ENCODE data around the gene CYB5B. TPM values are rescaled to one million over a fixed set of nuclear protein-coding genes. Genes with fewer than 3 reads are reported as not detected.

The CYB5B gene
- total and polyA plus RNA-seq, 2 experiments from 2014 or later = 27.9 to 149 TPM

DNA sequence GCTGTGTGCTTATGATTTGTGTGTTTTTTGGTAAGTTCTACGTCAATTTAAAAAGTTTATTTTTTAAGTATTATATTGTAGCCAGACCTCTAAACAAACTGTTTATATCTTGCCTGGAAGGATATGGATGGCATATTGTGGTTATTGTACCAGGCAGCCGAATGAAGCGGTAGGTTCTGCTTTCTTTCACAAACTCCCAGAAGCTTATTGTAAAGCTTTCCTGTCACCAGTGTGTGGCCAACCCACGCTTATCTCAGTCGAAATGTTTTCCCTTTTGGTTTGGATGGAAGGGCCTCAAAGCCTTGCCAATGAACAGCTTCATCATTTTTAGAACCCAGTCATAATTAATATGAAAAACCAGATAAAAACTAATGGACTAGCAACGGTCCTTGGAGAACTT, 53.1 kb downstream of the CYB5B start:
- TF ChIP-seq, protein P1, sequence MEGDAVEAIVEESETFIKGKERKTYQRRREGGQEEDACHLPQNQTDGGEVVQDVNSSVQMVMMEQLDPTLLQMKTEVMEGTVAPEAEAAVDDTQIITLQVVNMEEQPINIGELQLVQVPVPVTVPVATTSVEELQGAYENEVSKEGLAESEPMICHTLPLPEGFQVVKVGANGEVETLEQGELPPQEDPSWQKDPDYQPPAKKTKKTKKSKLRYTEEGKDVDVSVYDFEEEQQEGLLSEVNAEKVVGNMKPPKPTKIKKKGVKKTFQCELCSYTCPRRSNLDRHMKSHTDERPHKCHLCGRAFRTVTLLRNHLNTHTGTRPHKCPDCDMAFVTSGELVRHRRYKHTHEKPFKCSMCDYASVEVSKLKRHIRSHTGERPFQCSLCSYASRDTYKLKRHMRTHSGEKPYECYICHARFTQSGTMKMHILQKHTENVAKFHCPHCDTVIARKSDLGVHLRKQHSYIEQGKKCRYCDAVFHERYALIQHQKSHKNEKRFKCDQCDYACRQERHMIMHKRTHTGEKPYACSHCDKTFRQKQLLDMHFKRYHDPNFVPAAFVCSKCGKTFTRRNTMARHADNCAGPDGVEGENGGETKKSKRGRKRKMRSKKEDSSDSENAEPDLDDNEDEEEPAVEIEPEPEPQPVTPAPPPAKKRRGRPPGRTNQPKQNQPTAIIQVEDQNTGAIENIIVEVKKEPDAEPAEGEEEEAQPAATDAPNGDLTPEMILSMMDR (IDR thresholded peaks at IDR 0.05; ENCODE audit: low read depth, low read length) = no peak
- H3K4me1 ChIP-seq (ENCODE audit: low read depth) = no peaks in the 10 kb centered on the region
- no peaks in the 10 kb centered on the region for H3K36me3 ChIP-seq
- no peak overlapping the region for H3K27ac ChIP-seq
- no peaks in the 10 kb centered on the region for H3K27me3 ChIP-seq
- no peak overlapping the region for H3K4me3 ChIP-seq
- H3K9me3 ChIP-seq (ENCODE audit: low read depth) = no peaks in the 10 kb centered on the region
- DNase-seq (ENCODE audit: low read depth in 1 of 2, low spot score in 1 of 2) = peak in 1 of 2 donors; percentile 53

DNA sequence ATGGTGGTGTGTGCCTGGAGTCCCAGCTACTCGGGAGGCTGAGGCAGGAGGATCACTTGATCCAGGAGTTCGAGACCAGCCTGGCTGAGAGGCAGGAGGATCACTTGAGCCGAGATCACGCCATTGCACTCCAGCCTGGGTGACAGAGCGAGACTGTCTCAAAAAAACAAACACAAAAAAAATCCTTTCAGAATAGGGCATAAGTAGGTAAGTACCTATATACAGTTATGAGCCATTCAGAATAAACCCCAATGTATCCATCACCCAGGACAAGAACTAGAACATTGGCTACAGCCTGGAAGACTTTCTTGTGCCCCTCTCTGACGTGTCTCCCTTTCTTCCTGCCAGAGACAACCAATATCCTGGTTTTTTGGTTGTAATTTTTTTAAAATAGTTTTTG, 54.3 kb downstream of the CYB5B start:
- H3K4me3 ChIP-seq = no peak overlapping the region
- no peak for DNase-seq (ENCODE audit: low read depth in 1 of 2, low spot score in 1 of 2)
- H3K9me3 ChIP-seq (ENCODE audit: low read depth) = no peaks in the 10 kb centered on the region
- H3K4me1 ChIP-seq (ENCODE audit: low read depth) = no peaks in the 10 kb centered on the region
- no peak overlapping the region for H3K27ac ChIP-seq
- no peaks in the 10 kb centered on the region for H3K36me3 ChIP-seq
- TF ChIP-seq, protein P1 (IDR thresholded peaks at IDR 0.05; ENCODE audit: low read depth, low read length) = no peak
- no peaks in the 10 kb centered on the region for H3K27me3 ChIP-seq

DNA sequence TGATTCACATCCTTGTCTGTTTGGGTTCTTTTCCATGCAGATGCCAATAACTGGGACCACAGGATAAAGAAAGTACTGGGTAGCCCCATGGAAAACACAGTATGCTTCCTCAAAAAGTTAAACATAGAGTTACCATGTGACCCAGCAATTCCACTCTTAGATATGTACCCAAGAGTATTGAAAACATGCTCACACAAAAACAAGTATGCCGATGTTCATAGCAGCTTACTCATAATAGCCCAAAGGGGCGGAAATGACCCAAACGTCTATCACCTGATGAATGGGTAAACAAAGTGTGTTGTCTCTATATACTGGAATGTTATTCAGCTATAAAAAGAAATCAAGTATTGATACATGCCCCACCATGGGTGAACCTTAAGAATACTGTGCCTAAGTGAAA, 55.4 kb downstream of the CYB5B start:
- no peak overlapping the region for H3K27ac ChIP-seq
- H3K36me3 ChIP-seq = no peaks in the 10 kb centered on the region
- no peak for DNase-seq (ENCODE audit: low read depth in 1 of 2, low spot score in 1 of 2)
- H3K9me3 ChIP-seq (ENCODE audit: low read depth) = no peaks in the 10 kb centered on the region
- TF ChIP-seq, protein P1 (IDR thresholded peaks at IDR 0.05; ENCODE audit: low read depth, low read length) = no peak
- no peaks in the 10 kb centered on the region for H3K4me1 ChIP-seq (ENCODE audit: low read depth)
- no peaks in the 10 kb centered on the region for H3K27me3 ChIP-seq
- H3K4me3 ChIP-seq = no peak overlapping the region

DNA sequence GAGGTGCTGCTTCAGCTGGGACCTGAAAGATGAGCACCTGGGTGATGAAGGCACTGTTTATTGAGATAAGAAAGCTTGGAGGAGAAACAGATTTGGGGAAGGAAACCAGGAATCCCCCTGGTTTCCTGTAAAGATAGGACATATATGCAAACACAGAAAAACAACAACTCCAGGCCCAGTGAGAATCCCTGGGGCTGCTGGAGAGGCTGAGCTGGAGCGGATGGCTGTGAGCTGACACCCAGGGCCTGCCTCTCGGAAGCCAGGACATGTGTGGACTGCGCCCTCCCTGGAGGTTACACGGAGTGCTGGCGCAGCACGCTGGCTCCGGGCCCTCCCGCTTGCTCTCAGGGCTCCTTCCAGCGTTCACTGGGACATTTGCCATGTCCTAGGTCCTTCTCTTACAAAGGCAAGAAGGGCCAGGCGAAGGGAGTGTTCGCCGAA, 57.5 kb downstream of the CYB5B start:
- no peaks in the 10 kb centered on the region for H3K27me3 ChIP-seq
- DNase-seq (ENCODE audit: low read depth in 1 of 2, low spot score in 1 of 2) = peak in 1 of 2 donors; percentile 88
- no peak overlapping the region for H3K27ac ChIP-seq
- no peaks in the 10 kb centered on the region for H3K9me3 ChIP-seq (ENCODE audit: low read depth)
- no peak overlapping the region for H3K4me3 ChIP-seq
- TF ChIP-seq, protein P1 (IDR thresholded peaks at IDR 0.05; ENCODE audit: low read depth, low read length) = peak; percentile 30
- H3K4me1 ChIP-seq (ENCODE audit: low read depth) = no peaks in the 10 kb centered on the region
- H3K36me3 ChIP-seq = no peaks in the 10 kb centered on the region

DNA sequence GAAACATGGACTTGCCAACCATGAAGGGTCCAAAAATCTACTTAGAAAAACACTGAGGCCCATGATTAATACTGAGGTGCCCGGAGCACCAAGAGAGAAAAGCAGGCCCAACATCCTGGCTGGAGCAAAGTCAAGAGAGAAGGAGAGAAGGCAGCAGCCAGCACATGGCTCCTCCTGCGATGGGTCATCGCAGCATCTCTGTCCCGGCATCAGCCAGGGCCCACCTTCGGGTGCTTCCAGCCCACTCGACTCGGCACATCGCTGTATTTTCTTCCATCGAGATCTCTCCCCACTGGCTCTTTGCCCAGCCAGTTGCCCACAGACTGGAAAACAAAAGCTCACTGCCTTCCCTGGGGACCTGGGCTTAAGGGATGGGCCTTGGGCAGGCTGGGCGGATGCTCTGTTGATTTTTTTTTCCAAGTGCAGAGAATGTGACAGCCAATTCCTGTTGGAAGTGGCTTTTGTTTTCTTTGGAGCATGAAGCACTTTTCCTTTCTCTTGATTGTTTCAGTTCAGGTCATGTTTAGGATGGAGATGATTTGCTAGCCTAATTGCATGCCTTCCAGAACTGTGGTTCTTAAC, 58.1 kb downstream of the CYB5B start:
- no peaks in the 10 kb centered on the region for H3K27me3 ChIP-seq
- no peak overlapping the region for H3K4me3 ChIP-seq
- H3K36me3 ChIP-seq = no peaks in the 10 kb centered on the region
- H3K27ac ChIP-seq = no peak overlapping the region
- no peaks in the 10 kb centered on the region for H3K4me1 ChIP-seq (ENCODE audit: low read depth)
- DNase-seq (ENCODE audit: low read depth in 1 of 2, low spot score in 1 of 2) = peak in 1 of 2 donors; percentile 93
- H3K9me3 ChIP-seq (ENCODE audit: low read depth) = no peaks in the 10 kb centered on the region
- TF ChIP-seq, protein P1 (IDR thresholded peaks at IDR 0.05; ENCODE audit: low read depth, low read length) = no peak

Measured in cardiac muscle cell (in vitro differentiated cells and primary cell).